HG03039 (cell line): ENCODE results near the gene HTR1E.
"Not testable (repeated sequence)": the region's sequence is repeated elsewhere in the genome, so short reads cannot be mapped to it uniquely, and the experiment has no call there.

Source experiments
- ATAC-seq: cut with Tn5 transposase; IDR thresholded peaks from one replicate; pipeline ENCODE4 v1.9.1; 2021; ENCODE audit warnings: mild to moderate bottlenecking, moderate library complexity; ENCODE audit not compliant: unreplicated experiment

Gene HTR1E

DNA sequence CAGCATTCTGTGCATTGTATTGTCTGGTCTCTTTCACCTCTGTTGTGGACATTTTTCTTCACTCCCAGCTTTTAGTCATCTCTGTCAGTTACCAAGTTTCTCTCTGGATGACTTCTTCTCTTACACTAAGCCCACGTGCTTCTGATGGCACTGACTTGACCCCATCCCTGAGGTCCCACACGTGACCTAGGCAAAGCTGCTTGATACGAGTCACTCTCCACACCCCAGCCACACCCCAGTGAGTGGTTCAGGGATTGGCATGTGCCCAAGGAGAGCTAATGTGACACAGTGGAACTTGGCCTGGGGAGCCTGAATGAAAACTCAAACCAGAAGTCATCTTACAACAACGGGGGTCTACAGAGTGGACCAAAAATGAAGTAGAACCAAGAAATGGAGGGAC lies 32.2 kb downstream of the HTR1E start:
- ATAC-seq = no peak

GRCh38 chr6:86973088-86973487 lies 35.8 kb downstream of the HTR1E start:
- no peak for ATAC-seq

DNA sequence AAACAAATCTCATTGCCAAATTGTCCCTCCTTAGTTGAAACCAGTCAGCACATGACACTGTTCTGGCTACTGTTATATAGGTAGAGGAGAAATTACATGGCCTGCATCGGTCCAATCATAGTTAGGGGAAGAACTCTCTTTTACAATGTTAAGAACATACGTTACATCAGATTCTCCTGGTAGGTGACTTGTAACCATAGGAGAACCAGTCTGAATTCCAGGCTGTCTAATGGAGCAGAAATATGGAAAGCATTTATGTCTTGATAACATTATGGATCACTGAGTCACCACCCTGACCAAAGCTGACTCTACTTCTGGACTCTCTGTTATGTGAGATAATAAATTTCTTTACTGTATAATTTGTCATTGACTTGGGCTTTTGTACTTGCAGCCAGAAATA lies 40.9 kb downstream of the HTR1E start:
- no peak for ATAC-seq

DNA sequence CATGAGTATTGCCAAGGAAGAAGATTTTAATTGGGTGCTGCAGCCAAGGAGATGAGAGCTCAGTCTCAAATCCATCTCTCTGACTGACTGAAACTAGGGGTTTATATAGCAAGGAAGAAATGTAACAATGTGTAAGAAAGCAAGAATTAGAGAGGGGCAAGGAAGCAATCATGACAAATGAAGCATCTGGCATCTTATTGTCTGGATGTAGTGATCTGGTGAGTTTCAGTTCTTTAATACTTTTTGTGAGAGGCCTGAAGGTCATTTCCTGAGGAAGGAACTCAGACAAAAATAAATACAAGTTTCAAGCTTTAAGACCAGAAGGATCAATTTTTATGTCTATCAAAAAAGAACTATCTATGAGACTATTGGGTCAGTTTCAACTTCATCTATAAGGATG lies 64.2 kb downstream of the HTR1E start:
- ATAC-seq = no peak

DNA sequence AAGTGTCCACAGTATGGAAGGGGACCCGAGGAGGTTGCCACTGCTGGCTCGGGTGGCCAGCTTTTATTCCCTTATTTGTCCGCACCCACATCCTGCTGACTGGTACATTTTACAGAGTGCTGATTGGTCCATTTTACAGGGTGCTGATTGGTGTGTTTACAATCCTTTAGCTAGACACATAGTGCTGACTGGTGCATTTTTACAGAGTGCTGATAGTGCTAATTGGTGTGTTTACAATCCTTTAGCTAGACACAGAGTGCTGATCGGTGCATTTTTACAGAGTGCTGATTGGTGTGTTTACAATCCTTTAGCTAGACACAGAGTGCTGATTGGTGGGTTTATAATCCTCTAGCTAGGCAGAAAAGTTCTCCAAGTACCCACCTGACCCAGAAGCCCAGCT lies 65.1 kb downstream of the HTR1E start:
- not testable (repeated sequence) for ATAC-seq

GRCh38 chr6:87006541-87006940 lies 69.2 kb downstream of the HTR1E start:
- ATAC-seq = not testable (repeated sequence)

DNA sequence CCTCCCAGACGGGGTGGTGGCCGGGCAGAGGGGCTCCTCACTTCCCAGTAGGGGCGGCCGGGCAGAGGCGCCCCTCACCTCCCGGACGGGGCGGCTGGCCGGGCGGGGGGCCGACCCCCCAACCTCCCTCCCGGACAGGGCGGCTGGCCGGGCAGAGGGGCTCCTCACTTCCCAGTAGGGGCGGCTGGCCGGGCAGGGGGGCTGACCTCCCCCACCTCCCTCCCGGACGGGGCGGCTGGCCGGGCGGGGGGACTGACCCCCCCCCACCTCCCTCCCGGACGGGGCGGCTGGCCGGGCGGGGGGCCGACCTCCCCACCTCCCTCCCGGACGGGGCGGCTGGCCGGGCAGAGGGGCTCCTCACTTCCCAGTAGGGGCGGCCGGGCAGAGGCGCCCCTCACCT lies 72.3 kb downstream of the HTR1E start:
- ATAC-seq = not testable (repeated sequence)

- ATAC-seq = no peak
Observed at GRCh38 chr6:87012035-87012434, 74.7 kb downstream of the HTR1E start.

GRCh38 chr6:87012743-87013142 lies 75.4 kb downstream of the HTR1E start:
- ATAC-seq = no peak

GRCh38 chr6:87016772-87017171 lies 79.4 kb downstream of the HTR1E start:
- no peak for ATAC-seq

- ATAC-seq = no peak
Observed at GRCh38 chr6:87027021-87027420, 89.7 kb downstream of the HTR1E start.

GRCh38 chr6:87029711-87030314 lies 92.5 kb downstream of the HTR1E start:
- ATAC-seq = no peak

GRCh38 chr6:87040729-87041128 lies 103.4 kb downstream of the HTR1E start:
- ATAC-seq = no peak

GRCh38 chr6:87045521-87046075 lies 108.3 kb downstream of the HTR1E start:
- ATAC-seq = no peak

DNA sequence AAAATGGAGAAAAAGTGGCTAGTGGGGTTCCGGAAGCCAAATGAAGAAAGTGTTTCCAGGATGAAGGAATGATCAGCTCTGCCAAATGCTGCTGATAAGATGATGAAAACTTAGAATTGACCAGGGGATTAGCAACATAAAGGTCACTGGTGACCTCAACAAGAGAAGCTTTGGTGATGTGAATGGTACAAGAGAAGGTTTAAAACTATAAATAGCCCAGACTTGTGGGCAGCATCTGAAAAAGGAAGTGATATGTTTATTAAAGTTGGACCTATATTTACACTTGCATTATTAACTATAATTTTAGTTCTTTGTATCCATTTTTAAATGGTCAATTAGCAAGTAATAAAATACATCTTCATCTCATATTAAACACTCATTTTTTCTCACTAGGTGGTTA lies 112.5 kb downstream of the HTR1E start:
- no peak for ATAC-seq

GRCh38 chr6:87053312-87053711 lies 116.0 kb downstream of the HTR1E start:
- ATAC-seq = no peak

GRCh38 chr6:87054143-87054833 lies 117.0 kb downstream of the HTR1E start:
- no peak for ATAC-seq

DNA sequence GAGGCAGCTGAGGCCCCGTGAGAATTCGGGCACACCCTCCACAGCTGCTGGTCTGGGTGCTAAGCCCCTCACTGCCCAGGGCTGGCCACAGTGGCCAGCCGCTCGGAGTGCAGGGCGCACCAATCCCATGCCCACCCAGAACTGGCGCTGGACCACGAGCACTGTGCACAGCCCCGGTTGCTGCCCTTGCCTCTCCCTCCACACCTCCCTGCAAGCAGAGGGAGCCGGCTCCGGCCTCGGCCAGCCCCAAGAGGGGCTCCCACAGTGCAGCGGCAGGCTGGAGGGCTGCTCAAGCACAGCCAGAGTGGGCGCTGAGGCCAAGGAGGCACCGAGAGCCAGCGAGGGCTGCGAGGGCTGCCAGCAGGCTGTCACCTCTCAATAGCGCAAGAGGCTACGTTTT lies 122.6 kb downstream of the HTR1E start:
- no peak for ATAC-seq

DNA sequence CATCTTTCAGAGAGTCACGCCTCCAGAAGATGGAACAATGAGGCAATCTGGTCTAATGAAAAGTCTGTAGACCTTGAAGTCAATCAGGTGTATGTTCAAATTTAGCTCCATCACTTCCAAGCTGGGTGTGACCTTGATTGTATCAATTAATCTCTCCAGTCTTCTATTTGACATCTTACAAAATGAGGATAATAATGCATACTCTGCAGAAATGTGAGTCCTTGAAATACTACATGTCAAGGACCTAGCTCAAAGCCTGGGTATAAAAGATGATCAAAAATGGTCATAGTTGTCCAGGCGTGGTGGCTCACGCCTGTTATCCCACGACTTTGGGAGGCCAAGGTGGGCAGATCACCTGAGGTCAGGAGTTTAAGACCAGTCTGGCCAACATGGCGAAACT lies 127.8 kb downstream of the HTR1E start:
- ATAC-seq = no peak
